Natural killer cell (primary cell): ENCODE results near the gene PDPN. TPM values are rescaled to one million over a fixed set of nuclear protein-coding genes. Genes with fewer than 3 reads are reported as not detected.

Experiments
- ATAC-seq, 3 donors: fragments of 150-1000 bp in 2 of 3; fragments of 200-7000 bp in 1 of 3; cut with Tn5 transposase; 1 replicate in 1 of 3; 2 replicates in 2 of 3; pipeline ENCODE4 v1.10.0; 2021; ENCODE audit warnings: mild to moderate bottlenecking in 2 of 3, moderate library complexity in 2 of 3
- DNase-seq, 2 donors: peaks; one replicate each; pipeline versions ENCODE4 v3.0.0 to v3.0.0-alpha.2; 2013 to 2021; ENCODE audit warnings: mixed read lengths in 1 of 2
- H3K27ac ChIP-seq: one replicate; pipeline ENCODE4 v1.5.1; 2013; ENCODE audit warnings: mild to moderate bottlenecking, low read length
- H3K27me3 ChIP-seq: one replicate; pipeline ENCODE4 v1.6.1; 2013; ENCODE audit warnings: low read length; ENCODE audit not compliant: control insufficient read depth, insufficient read depth
- H3K36me3 ChIP-seq: one replicate; pipeline ENCODE4 v1.6.1; 2013; ENCODE audit warnings: low read length; ENCODE audit not compliant: control insufficient read depth, insufficient read depth
- H3K4me1 ChIP-seq: one replicate; pipeline ENCODE4 v1.6.1; 2013; ENCODE audit warnings: low read length; ENCODE audit not compliant: control insufficient read depth, insufficient read depth
- H3K4me3 ChIP-seq: one replicate; pipeline ENCODE4 v1.5.1; 2013; ENCODE audit warnings: low read length
- H3K9me3 ChIP-seq: one replicate; pipeline ENCODE4 v1.6.1; 2013; ENCODE audit warnings: low read length; ENCODE audit not compliant: control insufficient read depth, insufficient read depth
- H3K27ac Mint-ChIP-seq, 2 donors: one replicate each; pipeline ENCODE4 v1.8.0; 2022; ENCODE audit warnings: mild to moderate bottlenecking in 2 of 2, mixed read lengths in 2 of 2, moderate library complexity in 1 of 2
- H3K27me3 Mint-ChIP-seq, 2 donors: one replicate each; pipeline ENCODE4 v1.8.0; 2022; ENCODE audit warnings: low read depth in 2 of 2, mixed read lengths in 2 of 2
- H3K36me3 Mint-ChIP-seq: one replicate; pipeline ENCODE4 v1.8.0; 2022; ENCODE audit warnings: mixed read lengths
- H3K4me1 Mint-ChIP-seq, 2 donors: one replicate each; pipeline ENCODE4 v1.8.0; 2022; ENCODE audit warnings: mixed read lengths in 2 of 2
- H3K4me3 Mint-ChIP-seq: one replicate; pipeline ENCODE4 v1.8.0; 2022; ENCODE audit warnings: mild to moderate bottlenecking, moderate library complexity, mixed read lengths
- H3K9me3 Mint-ChIP-seq, 2 donors: one replicate each; pipeline ENCODE4 v1.8.0; 2022; ENCODE audit warnings: mixed read lengths in 2 of 2
- CTCF ChIP-seq: fragments of 200-600 bp; IDR thresholded peaks from one replicate; pipeline ENCODE4 v1.8.0; 2022; ENCODE audit warnings: antibody characterized with exemption
- WGBS: methylation state at CpG from one replicate; pipeline ENCODE4 v1.1.7; 2013; ENCODE audit warnings: missing lambda C conversion rate; ENCODE audit not compliant: insufficient coverage; 5-methylcytosine and 5-hydroxymethylcytosine counted together
- intact Hi-C: fragments of 100-400 bp; cut with micrococcal nuclease; formaldehyde crosslinking; loops from one replicate; pipeline ENCODE4 v1.14.2; 2022
- total RNA-seq, 4 donors: library from RNA; stranded (reverse); fragments of 120-200 nt in 1 of 4; gene quantifications; one replicate each; pipeline versions ENCODE4 v1.2.3 to v1.2.4, GENCODE V29; 2013 to 2022

The PDPN gene
- total RNA-seq, 3 donors from 2014 or later (not counting 1 experiment from before 2014, with no cell fraction given) = not detected

GRCh38 chr1:13646521-13646920 lies 62.9 kb downstream of the PDPN start:
- Histone ChIP-seq H3K4me1 (peaks cover 3% of the 10 kb centered on the region), H3K9me3 (no peaks in the 10 kb centered on the region), H3K27ac (no peak overlapping the region), H3K27me3 (no peaks in the 10 kb centered on the region), H3K36me3 (no peaks in the 10 kb centered on the region), H3K4me3 (no peak overlapping the region)
- intact Hi-C loops = no loop called here
- Mint-ChIP-seq H3K27ac (no peak overlapping the region), H3K9me3 (peaks cover 0 to 2% of the 10 kb centered on the region in 2 donors), H3K27me3 (peaks cover 10 to 25% of the 10 kb centered on the region in 2 donors), H3K4me3 (no peak overlapping the region), H3K36me3 (no peaks in the 10 kb centered on the region), H3K4me1 (no peaks in the 10 kb centered on the region)
- 90% methylated on average over 7 of the region's 7 CpGs for WGBS
- TF ChIP-seq CTCF = no peak
- DNase-seq (no peak), ATAC-seq (no peak)

GRCh38 chr1:13651279-13651678 lies 67.6 kb downstream of the PDPN start:
- no peaks in the 10 kb centered on the region for H3K36me3 Mint-ChIP-seq
- ATAC-seq = no peak
- TF ChIP-seq CTCF = no peak
- H3K9me3 Mint-ChIP-seq = peaks cover 0 to 2% of the 10 kb centered on the region in 2 donors
- DNase-seq = no peak
- intact Hi-C loops = no loop called here
- Histone ChIP-seq H3K27me3 (no peaks in the 10 kb centered on the region), H3K4me3 (no peak overlapping the region), H3K27ac (no peak overlapping the region), H3K9me3 (no peaks in the 10 kb centered on the region), H3K36me3 (no peaks in the 10 kb centered on the region), H3K4me1 (no peaks in the 10 kb centered on the region)
- no CpG with 5 or more reads among the region's 3 CpGs for WGBS
- no peaks in the 10 kb centered on the region for H3K4me1 Mint-ChIP-seq
- H3K27me3 Mint-ChIP-seq = peaks cover 20 to 39% of the 10 kb centered on the region in 2 donors
- no peak overlapping the region for H3K4me3 Mint-ChIP-seq
- H3K27ac Mint-ChIP-seq = no peak overlapping the region

GRCh38 chr1:13652238-13652637 lies 68.6 kb downstream of the PDPN start:
- Histone ChIP-seq H3K4me3 (no peak overlapping the region), H3K36me3 (no peaks in the 10 kb centered on the region), H3K9me3 (no peaks in the 10 kb centered on the region), H3K27ac (no peak overlapping the region), H3K27me3 (no peaks in the 10 kb centered on the region), H3K4me1 (no peaks in the 10 kb centered on the region)
- no peak for ATAC-seq
- WGBS = 94% methylated on average over 1 of the region's 1 CpG
- DNase-seq = no peak
- H3K27me3 Mint-ChIP-seq = peaks cover 20 to 39% of the 10 kb centered on the region in 2 donors
- intact Hi-C loops = no loop called here
- H3K36me3 Mint-ChIP-seq = no peaks in the 10 kb centered on the region
- no peak for TF ChIP-seq CTCF
- H3K4me1 Mint-ChIP-seq = no peaks in the 10 kb centered on the region
- no peak overlapping the region for H3K27ac Mint-ChIP-seq
- no peak overlapping the region for H3K4me3 Mint-ChIP-seq
- H3K9me3 Mint-ChIP-seq = peaks cover 0 to 2% of the 10 kb centered on the region in 2 donors

GRCh38 chr1:13661539-13661938 lies 77.9 kb downstream of the PDPN start:
- peaks cover 2% of the 10 kb centered on the region for H3K27me3 ChIP-seq
- no peaks in the 10 kb centered on the region for H3K36me3 ChIP-seq
- DNase-seq (no peak), ATAC-seq (no peak)
- peaks cover 15 to 19% of the 10 kb centered on the region in 2 donors for H3K27me3 Mint-ChIP-seq
- intact Hi-C loops = no loop called here
- no peaks in the 10 kb centered on the region for H3K9me3 ChIP-seq
- no peak overlapping the region for H3K4me3 Mint-ChIP-seq
- peaks cover 0 to 3% of the 10 kb centered on the region in 2 donors for H3K9me3 Mint-ChIP-seq
- peaks cover 8% of the 10 kb centered on the region for H3K4me1 ChIP-seq
- no peak overlapping the region for H3K27ac Mint-ChIP-seq
- H3K4me1 Mint-ChIP-seq = peaks cover 5% of the 10 kb centered on the region in 2 donors
- H3K36me3 Mint-ChIP-seq = peaks cover 7% of the 10 kb centered on the region
- TF ChIP-seq CTCF = no peak
- WGBS = 89% methylated on average over 5 of the region's 5 CpGs
- H3K4me3 ChIP-seq = no peak overlapping the region
- no peak overlapping the region for H3K27ac ChIP-seq
